Measurements from ENCODE around the gene ZFAND2B.
"Not testable (repeated sequence)": the region's sequence is repeated elsewhere in the genome, so short reads cannot be mapped to it uniquely, and the experiment has no call there.

Gene ZFAND2B

DNA sequence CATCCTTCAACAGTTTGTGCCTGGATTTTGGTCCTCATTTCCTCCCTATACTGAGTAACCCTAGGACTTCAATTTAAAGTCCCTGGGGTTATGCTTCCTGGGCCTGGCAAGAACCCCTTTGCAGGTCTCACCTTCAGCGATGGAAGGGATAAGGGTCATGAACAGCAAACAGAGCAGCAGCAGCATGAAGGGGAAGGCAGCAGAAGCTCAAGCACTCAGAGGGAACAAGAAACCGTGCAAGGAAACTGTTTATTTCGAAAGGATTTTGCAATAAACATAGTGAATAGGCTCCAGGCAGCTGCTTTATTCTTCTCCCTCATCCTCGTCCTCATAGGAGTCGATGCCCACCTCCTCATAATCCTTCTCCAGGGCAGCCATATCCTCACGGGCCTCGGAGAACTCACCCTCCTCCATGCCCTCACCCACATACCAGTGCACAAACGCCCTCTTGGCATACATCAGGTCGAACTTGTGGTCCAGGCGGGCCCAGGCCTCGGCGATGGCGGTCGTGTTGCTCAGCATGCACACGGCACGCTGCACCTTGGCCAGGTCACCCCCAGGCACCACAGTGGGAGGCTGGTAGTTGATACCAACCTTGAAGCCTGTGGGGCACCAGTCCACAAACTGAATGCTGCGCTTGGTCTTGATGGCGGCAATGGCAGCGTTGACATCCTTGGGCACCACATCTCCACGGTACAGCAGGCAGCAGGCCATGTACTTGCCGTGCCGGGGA is 43.6 kb downstream of the ZFAND2B start:
- DNase-seq (ENCODE audit: low spot score), result no peak

DNA sequence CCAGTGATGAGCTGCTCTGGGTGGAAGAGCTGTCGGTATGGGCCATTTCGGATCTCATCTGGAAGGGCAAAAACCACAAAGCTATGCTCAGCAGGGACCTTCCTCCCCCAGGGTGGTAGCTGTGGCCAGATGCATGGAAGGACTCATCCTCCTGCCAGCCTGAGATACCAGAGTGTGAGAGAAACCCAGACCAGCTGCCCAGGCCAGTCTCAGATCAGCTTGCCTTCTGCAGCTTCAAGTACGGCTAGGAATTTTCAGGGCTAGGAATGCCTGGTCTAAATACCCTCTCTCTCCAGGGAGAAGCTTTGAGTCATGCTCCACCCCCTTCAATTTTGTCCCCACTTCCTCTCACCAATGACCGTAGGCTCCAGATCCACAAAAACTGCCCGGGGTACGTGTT is 45.1 kb downstream of the ZFAND2B start:
- DNase-seq (ENCODE audit: low spot score), result no peak

DNA sequence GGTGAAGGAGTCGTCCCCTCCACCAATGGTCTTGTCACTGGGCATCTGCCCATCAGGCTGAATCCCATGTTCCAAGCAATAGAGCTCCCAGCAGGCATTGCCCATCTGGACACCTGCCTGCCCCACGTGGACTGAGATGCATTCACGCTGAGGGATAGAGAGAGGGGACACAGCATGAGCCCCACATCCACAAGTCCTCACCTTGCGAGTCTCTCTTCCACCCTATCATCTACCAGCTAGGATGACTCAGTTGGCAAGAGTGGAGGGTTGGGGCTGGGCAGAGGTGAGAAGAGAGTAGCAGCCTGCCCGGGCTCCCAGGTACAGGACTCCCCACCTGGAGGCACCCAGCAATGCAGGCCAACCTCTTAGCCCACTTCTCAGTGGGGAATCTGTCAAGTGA is 45.5 kb downstream of the ZFAND2B start:
- DNase-seq (ENCODE audit: low spot score), result no peak

DNA sequence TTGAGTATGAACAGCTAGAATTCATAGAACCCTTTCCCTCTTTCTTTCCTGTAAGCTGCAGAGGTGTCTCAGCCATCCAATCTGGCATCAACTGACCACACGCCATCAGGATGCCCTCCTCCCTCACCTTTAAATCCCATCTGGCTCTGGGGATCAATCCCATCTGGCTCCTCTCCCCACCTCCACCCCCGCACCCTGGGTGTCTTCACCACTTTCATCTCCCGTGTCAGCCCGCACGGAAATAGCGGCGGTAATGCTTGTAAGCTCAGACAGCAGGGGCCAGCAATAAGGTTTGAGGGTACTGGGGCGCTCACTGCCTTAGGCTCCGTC is 46.0 kb downstream of the ZFAND2B start:
- DNase-seq (ENCODE audit: low spot score), result peak; percentile 35

DNA sequence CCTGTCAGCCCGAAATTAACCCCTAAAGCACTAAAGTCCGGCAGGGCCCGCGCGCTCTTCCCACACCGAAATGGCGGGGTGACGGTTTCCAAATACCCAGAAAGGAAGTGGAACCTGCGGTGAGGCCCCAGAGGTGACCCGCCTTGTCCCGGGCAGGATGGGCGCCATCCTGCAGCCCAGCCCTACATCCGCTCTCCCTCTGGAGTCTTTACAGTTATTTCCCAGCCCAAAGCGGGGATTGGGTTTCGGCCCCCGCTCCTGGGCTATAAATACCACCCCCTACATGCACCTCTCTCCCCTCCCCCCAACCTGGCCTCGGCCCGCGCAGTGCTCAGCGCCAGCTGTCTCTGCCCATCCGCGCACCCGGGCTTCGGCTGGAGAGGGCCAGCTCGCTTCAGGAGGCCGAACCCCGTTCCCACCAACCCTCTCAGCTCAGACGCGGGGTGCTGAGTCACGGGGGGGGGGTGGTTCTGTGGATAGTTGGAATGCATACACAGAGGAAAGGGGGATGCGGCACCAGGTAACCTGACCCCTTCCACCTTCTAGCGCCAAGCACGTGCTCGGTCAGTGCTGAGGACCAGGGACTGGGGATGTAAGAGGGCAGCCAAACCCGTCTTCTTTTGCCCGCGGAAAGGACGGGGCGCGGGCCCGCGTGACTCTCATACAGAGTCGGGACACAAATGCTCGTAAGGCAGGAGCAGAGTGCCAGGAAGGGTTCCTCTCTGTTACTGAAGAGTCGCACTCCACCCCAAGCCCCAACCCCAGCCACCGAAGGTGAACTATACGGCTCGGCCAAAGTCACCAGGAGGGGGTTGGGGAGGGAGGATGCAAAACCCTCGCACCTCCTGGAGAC is 46.5 kb downstream of the ZFAND2B start, which contains the start of gene TUBA4B:
TSS of gene TUBA4B (plus strand) at position 344 of the 853 bp plus-strand sequence. CDS start at position 509, 165 bp downstream.
- peak; percentile 81 for DNase-seq (ENCODE audit: low spot score)

DNA sequence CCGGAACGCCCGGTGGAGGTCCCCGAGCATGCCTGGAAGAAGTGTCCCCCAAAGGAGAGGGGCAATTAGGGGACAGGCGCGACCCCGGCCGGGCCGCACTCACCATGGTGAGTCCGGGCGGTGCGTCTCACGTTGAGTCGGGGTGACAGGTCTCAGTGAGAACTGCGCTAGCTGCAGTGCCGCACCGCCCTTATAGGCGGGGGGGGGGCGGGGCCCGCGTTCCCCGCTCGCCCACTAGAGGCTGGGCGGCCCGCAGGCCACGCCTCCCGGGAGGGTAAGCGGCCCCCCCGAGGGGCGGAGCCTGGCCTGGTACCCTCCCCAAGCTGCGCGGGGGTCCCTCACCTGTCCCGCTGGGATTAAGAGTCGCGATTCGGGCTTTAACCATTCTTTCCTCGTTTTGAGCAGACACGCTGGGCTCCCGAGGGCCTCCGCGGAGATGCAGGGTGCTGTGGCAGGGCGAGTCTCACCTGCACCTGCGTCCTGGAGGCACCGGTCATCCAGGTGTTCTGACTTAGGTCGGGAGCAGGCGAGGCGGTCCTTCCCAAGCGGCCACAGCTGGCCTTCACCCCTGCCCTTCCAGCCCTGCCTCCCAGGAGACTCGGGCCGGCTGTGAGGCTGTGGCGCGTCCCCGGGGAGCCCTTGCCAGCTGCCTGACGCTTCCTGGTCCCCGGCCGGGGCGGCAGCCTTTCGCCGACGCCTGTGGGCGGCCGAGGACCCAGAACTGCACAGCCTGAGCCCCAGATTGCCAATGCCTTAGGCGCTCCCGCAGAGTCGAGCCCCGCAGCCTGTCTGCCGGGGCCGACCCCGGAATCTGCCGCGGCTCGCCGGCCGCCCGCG is 47.4 kb downstream of the ZFAND2B start, which contains the start of gene TUBA4A:
TSS of gene TUBA4A (minus strand) at position 166 of the 837 bp plus-strand sequence. CDS start at position 106, 60 bp downstream.
- peak; percentile 86 for DNase-seq (ENCODE audit: low spot score)

DNA sequence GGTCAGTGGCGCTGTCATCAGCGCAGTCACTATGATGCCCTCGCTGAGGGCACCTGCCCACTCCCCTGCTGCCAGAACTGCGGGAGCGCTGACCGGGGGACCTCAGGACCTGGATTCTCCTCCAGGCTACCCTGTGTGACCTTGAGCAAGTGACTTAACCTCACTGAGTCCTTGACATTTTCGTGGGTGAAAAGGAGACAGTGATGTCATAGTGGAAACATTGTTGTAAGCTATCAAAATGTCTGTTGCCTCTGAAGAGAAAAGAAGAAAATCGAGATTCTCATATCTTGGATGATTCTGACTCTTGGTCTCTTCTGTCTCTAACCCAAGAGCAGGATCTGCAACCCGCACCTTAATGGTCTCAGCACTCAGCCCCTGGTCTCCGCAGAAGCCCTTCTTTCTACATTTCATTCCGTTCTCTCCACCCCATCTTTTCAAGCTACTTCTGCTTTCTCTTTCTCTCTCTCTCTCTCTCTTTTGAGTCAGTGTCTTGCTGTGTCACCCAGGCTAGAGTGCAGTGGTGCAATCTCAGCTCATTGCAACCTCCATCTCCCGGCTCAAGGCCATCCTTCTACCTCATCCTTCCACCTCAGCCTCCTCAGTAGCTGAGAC is 48.1 kb downstream of the ZFAND2B start:
- no peak for DNase-seq (ENCODE audit: low spot score)

DNA sequence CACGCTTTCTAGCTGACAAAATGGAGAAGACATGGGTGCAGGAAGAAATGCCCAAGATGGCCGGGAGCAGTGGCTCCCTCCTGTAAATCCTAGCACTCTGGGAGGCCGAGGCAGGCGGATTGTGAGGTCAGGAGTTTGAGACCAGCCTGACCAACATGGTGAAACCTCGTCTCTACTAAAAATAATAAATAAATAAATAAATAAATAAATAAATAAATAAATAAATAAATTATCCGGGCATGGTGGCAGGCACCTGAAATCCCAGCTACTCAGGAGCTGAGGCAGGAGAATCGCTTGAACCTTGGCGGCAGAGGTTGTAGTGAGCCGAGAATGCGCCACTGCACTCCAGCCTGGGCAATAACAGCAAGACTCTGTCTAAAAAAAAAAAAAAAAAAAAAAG is 52.4 kb downstream of the ZFAND2B start:
- not testable (repeated sequence) for DNase-seq (ENCODE audit: low spot score)
